ENCODE data around the gene NCKIPSD.

The NCKIPSD gene

GRCh38 chr3:48644898-48645760, 40.6 kb downstream of the NCKIPSD start:
- no peak for DNase-seq

- DNase-seq, result no peak
These were observed 43.1 kb downstream of the NCKIPSD start for GRCh38 chr3:48642605-48643004.

- no peak for DNase-seq
These were observed 44.3 kb downstream of the NCKIPSD start for GRCh38 chr3:48641396-48641795.

- no peak for DNase-seq
These were observed 45.6 kb downstream of the NCKIPSD start for GRCh38 chr3:48639944-48640606.

- no peak for DNase-seq
These were observed 48.4 kb downstream of the NCKIPSD start for GRCh38 chr3:48637305-48637704.

- DNase-seq, result no peak
These were observed 49.5 kb downstream of the NCKIPSD start for GRCh38 chr3:48636149-48636655.

- DNase-seq, result peak; percentile 93
These were observed 50.3 kb downstream of the NCKIPSD start, which contains the start of gene SLC26A6 for GRCh38 chr3:48635222-48636021. Gene SLC26A6 (minus strand): TSS chr3:48635461. CDS start chr3:48635393, 68 bp downstream.

- peak; percentile 34 for DNase-seq
These were observed 51.0 kb downstream of the NCKIPSD start for GRCh38 chr3:48634661-48635221.

- no peak for DNase-seq
These were observed 52.0 kb downstream of the NCKIPSD start for GRCh38 chr3:48633743-48634142.

GRCh38 chr3:48633256-48633655, 52.5 kb downstream of the NCKIPSD start:
- DNase-seq, result no peak

GRCh38 chr3:48631516-48632448, 53.9 kb downstream of the NCKIPSD start:
- no peak for DNase-seq

GRCh38 chr3:48630833-48631232, 54.9 kb downstream of the NCKIPSD start:
- DNase-seq, result no peak

- DNase-seq, result no peak
These were observed 55.3 kb downstream of the NCKIPSD start for GRCh38 chr3:48630407-48630806.

- DNase-seq, result no peak
These were observed 55.8 kb downstream of the NCKIPSD start for GRCh38 chr3:48629894-48630293.

- DNase-seq, result no peak
These were observed 57.3 kb downstream of the NCKIPSD start for GRCh38 chr3:48628277-48629017.

GRCh38 chr3:48625600-48625999, 60.1 kb downstream of the NCKIPSD start:
- DNase-seq, result no peak

- no peak for DNase-seq
These were observed 60.9 kb downstream of the NCKIPSD start for GRCh38 chr3:48624767-48625166.

GRCh38 chr3:48623851-48624547, 61.7 kb downstream of the NCKIPSD start:
- no peak for DNase-seq

Measured in CD4-positive, alpha-beta T cell treated with Interleukin-12 subunit alpha and Interleukin-12 subunit beta, for 1 hour (primary cell).